Measurements from ENCODE around the gene CBX3.

GRCh38 chr7:26212921-26213718, 11.6 kb downstream of the CBX3 start:
- no peak for TF ChIP-seq CTCF (IDR thresholded peaks at IDR 0.05; ENCODE audit: insufficient read depth, low read length, poor library complexity, severe bottlenecking)
- no peak for TF ChIP-seq EZH2phosphoT487 (conservative IDR thresholded peaks at IDR 0.05; ENCODE audit: low read length)

Measured in SU-DHL-6 (cell line).